Heart right ventricle (tissue), 16 donors: ENCODE results near the gene ZNF813. TPM values are rescaled to one million over a fixed set of nuclear protein-coding genes. Genes with fewer than 3 reads are reported as not detected.
"Not testable (repeated sequence)": the region's sequence is repeated elsewhere in the genome, so short reads cannot be mapped to it uniquely, and the experiment has no call there.

Experiments used
- ATAC-seq, 8 donors: fragments of 200-7000 bp; cut with Tn5 transposase; one replicate each; pipeline ENCODE4 v1.9.1; 2020; ENCODE audit warnings: mild to moderate bottlenecking in 8 of 8, moderate library complexity in 8 of 8, moderate number of reproducible peaks in 1 of 8
- DNase-seq, 2 donors: peaks; one replicate each; pipeline ENCODE4 v3.0.0-alpha.2; 2020
- H3K27ac ChIP-seq, 10 donors: fragments of 200-600 bp; sonication (generic) in 2 of 10; one replicate each; pipeline versions ENCODE4 v1.5.0 to v1.8.0; 2020 to 2022; ENCODE audit warnings: mild to moderate bottlenecking in 3 of 10
- H3K27me3 ChIP-seq, 7 donors: fragments of 200-600 bp; one replicate each; pipeline ENCODE4 v1.8.0; 2021 to 2022; ENCODE audit warnings: mild to moderate bottlenecking in 2 of 7
- H3K36me3 ChIP-seq, 9 donors: fragments of 200-600 bp; sonication (generic) in 1 of 9; one replicate each; pipeline versions ENCODE4 v1.5.0 to v1.8.0; 2020 to 2022; ENCODE audit warnings: mild to moderate bottlenecking in 2 of 9
- H3K4me1 ChIP-seq, 9 donors: fragments of 200-600 bp; sonication (generic) in 1 of 9; one replicate each; pipeline versions ENCODE4 v1.5.0 to v1.8.0; 2020 to 2022; ENCODE audit warnings: mild to moderate bottlenecking in 4 of 9
- H3K4me3 ChIP-seq, 10 donors: fragments of 200-600 bp; sonication (generic) in 2 of 10; one replicate each; pipeline versions ENCODE4 v1.5.0 to v1.8.0; 2020 to 2022; ENCODE audit warnings: mild to moderate bottlenecking in 7 of 10, moderate library complexity in 2 of 10
- H3K9me3 ChIP-seq, 11 donors: fragments of 200-600 bp in 10 of 11; sonication (generic) in 2 of 11; one replicate each; pipeline versions ENCODE4 v1.5.0 to v1.8.0; 2013 to 2022; ENCODE audit warnings: mild to moderate bottlenecking in 2 of 11, control low read depth in 1 of 11, moderate library complexity in 1 of 11
- WGBS, 2 donors: extraction: QIAGEN DNeasy Blood & Tissue Kit; methylation state at CpG; one replicate each; pipeline ENCODE4 v1.1.7; 2013; ENCODE audit warnings: inconsistent platforms in 1 of 2; 5-methylcytosine and 5-hydroxymethylcytosine counted together
- intact Hi-C, 10 donors: fragments of 100-400 bp; cut with DNase I; formaldehyde crosslinking; loops; one replicate each; pipeline versions ENCODE4 v1.11.1 to v1.14.2; 2022
- long read RNA-seq, 3 donors: library from polyadenylated mRNA; unstranded; transcript quantifications; one replicate each; pipeline ENCODE4 v2.0.0, GENCODE V29; 2020 to 2021
- polyA plus RNA-seq, 2 donors: library from polyadenylated mRNA; stranded (reverse); fragments of 200-250 nt; gene quantifications; one replicate each; pipeline ENCODE4 v1.2.3, GENCODE V29; 2013
- total RNA-seq, 10 donors: library from RNA; stranded (reverse); fragmentation: NEBNext Ultra II Directional in 3 of 10; extraction: Animal tissue kit (Norgen Biotek cat#: 25700) in 3 of 10; gene quantifications; one replicate each; pipeline versions ENCODE4 v1.2.1 to v1.2.4, GENCODE V29; 2021 to 2023
- TF ChIP-seq, protein P1 (sequence below), 9 donors: fragments of 200-600 bp; sonication (generic) in 2 of 9; IDR thresholded peaks; one replicate each; pipeline versions ENCODE4 v1.5.0 to v1.8.0; 2021 to 2022; ENCODE audit warnings: antibody characterized with exemption in 9 of 9, mild to moderate bottlenecking in 5 of 9, moderate library complexity in 1 of 9
- donor health status: Arrhythmogenic right ventricular cardiomyopathy.
- donor health status: ischemic (EF 13 %, LVEDD 7.1; RV severe dilation, severe dysfunction).
- donor health status: healthy with polysubstance abuse.
- donor health status: DM: no; HTN: yes; CAD: no.
- donor health status: DM: no; HTN: no; CAD: no.
- donor health status: ischemic (EF 25% LVEDD 6.9; RV normal size, moderate dysfunction).
- donor health status: ischemic (EF 25% LVEDD 5.7; RV mildly dilated, moderate dysfunction).
- donor health status: healthy.
- donor health status: DM: yes; HTN: yes; CAD: no.
- donor health status: Ischemic cardiomyopathy.
- donor health status: ischemic (EF 35%, LVEDD 5.7; RV mildly dilated, moderate dysfunction).
- donor health status: nonischemic (EF 11% LVEDD 7.7; RV severe dilation, severe dysfunction).
- donor health status: DM: yes; HTN: yes; CAD: no.
- donor health status: PGD.
- donor health status: ischemic (EF 29% LVEDD 5.4; RV normal size, mild dysfunction).
- donor health status: nonischemic (EF 23%, LVEDD 6.1; RV moderate dilation, normal function).

Gene ZNF813
- total RNA-seq (1 to 10 TPM in 6 of 10 donors, under 1 TPM in 4; 0.68 to 1.8 (median 1.4) TPM), polyA plus RNA-seq (under 1 TPM; 0.61 to 0.88 TPM)
- long read RNA-seq, donor 1, full-length matches to known transcripts = 1 of 1 reads
- long read RNA-seq, donor 1, partial matches to known transcripts = 0 of 1 reads
- long read RNA-seq, donor 1, other reads (novel, unspliced or antisense) = 0 of 1 reads
- long read RNA-seq, donor 2, full-length matches to known transcripts = 2 of 2 reads
- long read RNA-seq, donor 2, partial matches to known transcripts = 0 of 2 reads
- long read RNA-seq, donor 2, other reads (novel, unspliced or antisense) = 0 of 2 reads
- long read RNA-seq, donor 3, full-length matches to known transcripts = 1 of 1 reads
- long read RNA-seq, donor 3, partial matches to known transcripts = 0 of 1 reads
- long read RNA-seq, donor 3, other reads (novel, unspliced or antisense) = 0 of 1 reads

DNA sequence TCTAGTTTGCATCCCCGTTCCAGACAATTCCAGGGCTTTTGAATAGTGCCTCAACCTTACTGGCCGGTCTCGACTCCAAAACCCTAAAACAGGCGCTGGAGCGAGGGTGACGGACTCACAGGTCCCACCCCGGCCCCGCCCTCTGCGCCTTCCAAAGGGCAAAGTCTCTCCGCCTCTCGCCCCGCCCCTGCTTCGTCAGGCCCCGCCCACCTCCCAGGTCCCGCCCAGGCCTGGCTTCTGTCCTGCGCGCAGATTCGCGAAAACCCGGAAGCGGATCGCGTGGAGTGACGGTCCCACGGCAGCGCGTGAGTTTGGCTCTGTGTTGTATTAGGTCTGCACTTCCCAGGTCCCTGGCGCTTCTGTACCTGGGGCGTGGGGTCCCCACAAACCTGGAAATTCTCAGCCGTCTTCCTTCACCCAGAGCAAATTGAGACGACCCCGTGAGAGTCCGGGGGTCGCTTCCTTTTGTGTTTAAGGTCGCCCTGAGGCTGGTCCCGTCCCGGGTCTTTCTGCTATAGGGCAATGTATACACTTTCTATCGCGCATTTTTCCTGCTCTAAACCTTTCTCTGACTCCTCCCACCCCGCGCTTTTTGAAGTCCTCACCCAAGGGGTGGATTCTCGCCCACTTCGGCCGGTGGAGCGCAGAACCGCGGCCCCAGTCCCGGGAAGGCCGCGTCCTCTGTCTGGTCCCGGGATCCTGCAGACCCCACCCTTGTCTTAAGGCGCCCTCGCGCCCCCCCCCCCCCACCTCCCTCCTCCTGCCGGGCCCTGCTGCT, at the start of gene ZNF813:
Gene ZNF813 (plus strand): TSS at position 249 of the 778 bp plus-strand sequence. CDS start 16,090 bp downstream, outside the sequence.
- Histone ChIP-seq H3K27ac (peak within 1 kb of the TSS in 9 of 10 donors; percentile 61 to 85 (median 77)), H3K9me3 (peaks cover 0 to 11% (median 0%) of the 10 kb centered on the region in 11 donors), H3K27me3 (peaks cover 0 to 12% (median 6%) of the 10 kb centered on the region in 7 donors), H3K4me3 (peak within 1 kb of the TSS; percentile 52 to 98 (median 77)), H3K4me1 (peaks cover 2 to 22% (median 13%) of the 10 kb centered on the region in 9 donors), H3K36me3 (peaks cover 0 to 5% (median 0%) of the 10 kb centered on the region in 9 donors)
- peak; percentile 98 to 100 (median 99) for ATAC-seq
- TF ChIP-seq, protein P1, sequence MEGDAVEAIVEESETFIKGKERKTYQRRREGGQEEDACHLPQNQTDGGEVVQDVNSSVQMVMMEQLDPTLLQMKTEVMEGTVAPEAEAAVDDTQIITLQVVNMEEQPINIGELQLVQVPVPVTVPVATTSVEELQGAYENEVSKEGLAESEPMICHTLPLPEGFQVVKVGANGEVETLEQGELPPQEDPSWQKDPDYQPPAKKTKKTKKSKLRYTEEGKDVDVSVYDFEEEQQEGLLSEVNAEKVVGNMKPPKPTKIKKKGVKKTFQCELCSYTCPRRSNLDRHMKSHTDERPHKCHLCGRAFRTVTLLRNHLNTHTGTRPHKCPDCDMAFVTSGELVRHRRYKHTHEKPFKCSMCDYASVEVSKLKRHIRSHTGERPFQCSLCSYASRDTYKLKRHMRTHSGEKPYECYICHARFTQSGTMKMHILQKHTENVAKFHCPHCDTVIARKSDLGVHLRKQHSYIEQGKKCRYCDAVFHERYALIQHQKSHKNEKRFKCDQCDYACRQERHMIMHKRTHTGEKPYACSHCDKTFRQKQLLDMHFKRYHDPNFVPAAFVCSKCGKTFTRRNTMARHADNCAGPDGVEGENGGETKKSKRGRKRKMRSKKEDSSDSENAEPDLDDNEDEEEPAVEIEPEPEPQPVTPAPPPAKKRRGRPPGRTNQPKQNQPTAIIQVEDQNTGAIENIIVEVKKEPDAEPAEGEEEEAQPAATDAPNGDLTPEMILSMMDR (IDR thresholded peaks at IDR 0.05) = no peak
- intact Hi-C loops = loop anchor here in 4 of 10 donors (5.0 kb wide), 1 partner anchor 35 kb away; the partner anchor contains the start of gene ZNF761 (in 4 of the 4)
- 0 to 1% methylated on average over 52 to 55 of the region's 55 CpGs for WGBS, 2 donors
- DNase-seq = peak; percentile 95 to 98

DNA sequence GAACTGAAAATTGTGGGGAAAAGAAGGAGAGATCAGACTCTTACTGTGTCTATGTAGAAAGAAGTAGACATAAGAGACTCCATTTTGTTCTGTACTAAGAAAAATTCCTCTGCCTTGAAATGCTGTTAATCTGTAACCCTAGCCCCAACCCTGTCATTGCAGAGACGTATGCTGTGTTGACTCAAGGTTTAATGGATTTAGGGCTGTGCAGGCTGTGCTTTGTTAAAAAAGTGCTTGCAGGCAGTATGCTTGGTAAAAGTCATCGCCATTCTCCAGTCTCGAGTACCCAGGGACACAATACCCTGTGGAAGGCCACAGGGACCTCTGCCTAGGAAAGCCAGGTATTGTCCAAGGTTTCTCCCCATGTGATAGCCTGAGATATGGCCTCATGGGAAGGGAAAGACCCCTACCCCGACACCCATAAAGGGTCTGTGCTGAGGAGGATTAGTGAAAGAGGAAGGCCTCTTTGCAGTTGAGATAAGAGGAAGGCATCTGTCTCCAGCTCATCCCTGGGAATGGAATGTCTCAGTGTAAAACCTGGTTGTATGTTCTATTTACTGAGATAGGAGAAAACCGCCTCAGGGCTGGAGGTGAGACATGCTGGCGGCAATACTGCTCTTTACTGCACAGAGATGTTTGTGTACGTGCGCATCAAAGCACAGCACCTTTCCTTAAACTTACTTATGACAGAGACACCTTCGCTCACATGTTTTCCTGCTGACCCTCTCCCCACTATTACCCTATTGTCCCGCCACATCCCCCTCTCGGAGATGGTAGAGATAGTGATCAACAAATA, 46.8 kb upstream of the ZNF813 start:
- intact Hi-C loops = loop anchor here in 6 of 10 donors (10.0 kb wide), 3 partner anchors 84 to 324 kb away; no protein-coding TSS in a partner anchor
- WGBS, 2 donors = 61% methylated on average over 11 of the region's 11 CpGs
- DNase-seq = not testable (repeated sequence)

DNA sequence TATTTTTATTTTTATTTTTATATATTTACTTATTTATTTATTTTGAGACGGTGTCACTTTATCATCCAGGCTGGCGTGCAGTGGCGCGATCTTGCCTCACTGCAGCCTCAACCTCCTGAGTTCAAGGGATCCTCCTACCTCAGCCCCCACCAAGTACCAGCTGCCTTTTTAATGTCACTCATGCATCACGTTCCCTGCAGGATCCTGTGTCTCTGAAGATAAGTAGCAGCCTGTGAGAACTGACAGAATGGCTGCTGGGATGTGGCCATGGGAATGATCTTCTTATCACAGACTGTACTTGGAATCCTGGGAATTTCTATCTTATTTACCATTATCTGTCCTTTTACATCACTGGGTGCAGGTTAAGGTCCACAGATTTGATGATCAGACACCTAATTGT, 45.0 kb upstream of the ZNF813 start:
- no peaks in the 10 kb centered on the region for H3K36me3 ChIP-seq
- H3K27me3 ChIP-seq = no peaks in the 10 kb centered on the region
- TF ChIP-seq, protein P1 (IDR thresholded peaks at IDR 0.05) = no peak
- ATAC-seq (no peak), DNase-seq (no peak)
- intact Hi-C loops = loop anchor here in 6 of 10 donors (10.0 kb wide), 3 partner anchors 82 to 322 kb away; no protein-coding TSS in a partner anchor
- H3K27ac ChIP-seq = no peak overlapping the region
- no peaks in the 10 kb centered on the region for H3K4me1 ChIP-seq
- H3K4me3 ChIP-seq = no peak overlapping the region
- H3K9me3 ChIP-seq = peaks cover 0 to 6% (median 0%) of the 10 kb centered on the region in 11 donors
- 60 to 70% methylated on average over 5 of the region's 5 CpGs for WGBS, 2 donors

More for the DNA sequence above, 46.8 kb upstream of the ZNF813 start:
- not testable (repeated sequence) for H3K36me3 ChIP-seq, ATAC-seq, H3K27ac ChIP-seq, H3K4me1 ChIP-seq, H3K4me3 ChIP-seq, H3K27me3 ChIP-seq
- peaks cover 0 to 18% (median 0%) of the 10 kb centered on the region in 11 donors for H3K9me3 ChIP-seq

DNA sequence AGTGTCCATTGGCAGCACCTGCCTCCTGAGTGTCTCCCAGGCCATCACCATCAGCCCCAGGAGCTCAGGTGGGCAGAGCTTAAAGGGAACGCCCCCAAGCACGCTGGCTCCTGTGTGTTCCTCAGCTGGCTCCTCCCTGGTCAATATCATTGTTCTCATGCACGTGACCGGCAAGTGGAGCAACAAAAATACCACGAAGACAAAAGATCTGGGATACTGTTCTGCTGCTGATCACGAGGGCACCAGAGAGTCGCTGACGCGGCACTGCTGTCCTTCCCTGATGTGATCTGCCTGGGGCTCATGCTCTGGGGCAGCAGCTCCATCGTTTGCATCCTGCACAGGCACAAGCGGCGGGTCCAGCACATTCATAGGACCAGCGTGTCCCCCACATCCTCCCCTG, 44.5 kb upstream of the ZNF813 start:
- H3K9me3 ChIP-seq, DNase-seq, H3K27me3 ChIP-seq, H3K36me3 ChIP-seq, H3K4me1 ChIP-seq: not testable (repeated sequence)
- peak overlapping the region in 1 of 10 donors; percentile 48 for H3K27ac ChIP-seq
- intact Hi-C loops = loop anchor here in 6 of 10 donors (10.0 kb wide), 3 partner anchors 82 to 322 kb away; no protein-coding TSS in a partner anchor
- peak overlapping the region in 1 of 10 donors; percentile 34 for H3K4me3 ChIP-seq
- peak; percentile 45 to 77 (median 64) for ATAC-seq
- 7 to 9% methylated on average over 7 to 11 of the region's 13 CpGs for WGBS, 2 donors
